PC-3 (cell line): ENCODE data around the gene TESMIN.

Source experiments
- EZH2 ChIP-seq: fragments of 300-600 bp; sonication (generic); IDR thresholded peaks from one replicate; pipeline ENCODE4 v1.6.1; 2017; ENCODE audit warnings: antibody characterized with exemption, mild to moderate bottlenecking, low read length; ENCODE audit not compliant: unreplicated experiment
- EZH2phosphoT487 ChIP-seq: fragments of 300-600 bp; sonication (generic); IDR thresholded peaks from 2 replicates; pipeline ENCODE4 v1.6.1; 2018; ENCODE audit warnings: mild to moderate bottlenecking, antibody characterized with exemption, low read length, borderline replicate concordance
- TF ChIP-seq, protein P1 (sequence below): fragments of 300-600 bp; sonication (generic); conservative IDR thresholded peaks from 2 replicates; pipeline ENCODE4 v1.5.1; 2017; ENCODE audit warnings: antibody characterized with exemption, low read depth, mild to moderate bottlenecking, low read length

DNA sequence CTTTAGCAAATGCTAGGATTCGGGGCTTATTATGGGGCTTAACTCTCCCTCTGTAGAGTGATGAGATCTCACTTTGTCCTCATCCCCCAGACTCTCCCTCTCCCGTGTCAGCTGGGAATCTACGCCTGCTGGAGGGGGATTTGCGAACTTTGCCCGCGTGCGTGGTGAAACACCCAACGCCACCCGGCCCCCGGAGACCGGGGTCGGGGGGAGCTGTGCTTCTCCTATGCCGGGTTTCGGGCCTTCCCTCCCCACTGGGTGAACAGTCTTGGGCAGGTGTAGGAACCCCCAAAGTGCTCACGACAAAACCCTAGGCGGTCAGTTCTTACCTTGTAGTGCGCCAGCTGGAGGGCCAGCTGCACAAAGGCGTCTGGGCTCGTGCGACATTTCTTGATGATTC is 21.6 kb upstream of the TESMIN start:
- TF ChIP-seq EZH2: no peak
- TF ChIP-seq, protein P1, sequence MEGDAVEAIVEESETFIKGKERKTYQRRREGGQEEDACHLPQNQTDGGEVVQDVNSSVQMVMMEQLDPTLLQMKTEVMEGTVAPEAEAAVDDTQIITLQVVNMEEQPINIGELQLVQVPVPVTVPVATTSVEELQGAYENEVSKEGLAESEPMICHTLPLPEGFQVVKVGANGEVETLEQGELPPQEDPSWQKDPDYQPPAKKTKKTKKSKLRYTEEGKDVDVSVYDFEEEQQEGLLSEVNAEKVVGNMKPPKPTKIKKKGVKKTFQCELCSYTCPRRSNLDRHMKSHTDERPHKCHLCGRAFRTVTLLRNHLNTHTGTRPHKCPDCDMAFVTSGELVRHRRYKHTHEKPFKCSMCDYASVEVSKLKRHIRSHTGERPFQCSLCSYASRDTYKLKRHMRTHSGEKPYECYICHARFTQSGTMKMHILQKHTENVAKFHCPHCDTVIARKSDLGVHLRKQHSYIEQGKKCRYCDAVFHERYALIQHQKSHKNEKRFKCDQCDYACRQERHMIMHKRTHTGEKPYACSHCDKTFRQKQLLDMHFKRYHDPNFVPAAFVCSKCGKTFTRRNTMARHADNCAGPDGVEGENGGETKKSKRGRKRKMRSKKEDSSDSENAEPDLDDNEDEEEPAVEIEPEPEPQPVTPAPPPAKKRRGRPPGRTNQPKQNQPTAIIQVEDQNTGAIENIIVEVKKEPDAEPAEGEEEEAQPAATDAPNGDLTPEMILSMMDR: no peak
- TF ChIP-seq EZH2phosphoT487: no peak
